K562 (cell line): ENCODE measurements around the gene MAEL. TPM values are rescaled to one million over a fixed set of nuclear protein-coding genes. Genes with fewer than 3 reads are reported as not detected.
A peak's percentile ranks its signal among the peaks of the same experiment; 100 is the strongest.

Experiments
- ATAC-seq: fragments of 200-7000 bp; cut with Tn5 transposase; 3 replicates; pipeline ENCODE4 v1.9.1; 2020; ENCODE audit warnings: moderate library complexity
- BruUV-seq: library from RNA; stranded (reverse); fragments of 400-500 nt; replicated peaks from 2 replicates; lab custom pipeline; 2021; lab: Mats Ljungman, UMichigan
- CTCF ChIA-PET: fragments of 300-600 bp; formaldehyde crosslinking; extraction: SDS; loops from one replicate; lab custom pipeline; 2021; ENCODE audit warnings: low intra/inter-chr PET ratio; lab: Yijun Ruan, JAX
- POLR2A ChIA-PET: fragments of 300-600, 350-650 bp; sonication (Branson Sonifier 250); formaldehyde crosslinking; extraction: SDS; loops from one replicate; lab custom pipeline; 2021; ENCODE audit warnings: antibody characterized with exemption, inconsistent platforms; lab: Yijun Ruan, JAX
- DNase-seq, 4 experiments: peaks; one replicate each; pipeline versions ENCODE4 v3.0.0 to v3.0.0-alpha.2; 2011 to 2018; ENCODE audit warnings: low spot score in 3 of 4, mixed read lengths in 3 of 4; ENCODE audit errors: extremely low read depth in 1 of 4
- FAIRE-seq: peaks from 2 replicates; lab custom pipeline; 2011; peaks lifted over from hg19 to GRCh38; lab: Jason Lieb, UNC
- H2AFZ ChIP-seq: 2 replicates; pipeline ENCODE4 v1.6.0; 2011; ENCODE audit warnings: low read depth, low read length, control low read depth, inconsistent platforms
- H3K27ac ChIP-seq: fragments of 200-600 bp; 3 replicates; pipeline ENCODE4 v1.8.0; 2011; ENCODE audit warnings: low read depth, mild to moderate bottlenecking, control low read depth, inconsistent platforms, low read length, moderate library complexity, mixed read lengths; ENCODE audit errors: extremely low read depth
- H3K27me3 ChIP-seq, 2 experiments: fragments of 300-600 bp in 1 of 2; 2 replicates in 1 of 2; 3 replicates in 1 of 2; pipeline versions ENCODE4 v1.6.0 to v1.8.0; 2011; ENCODE audit warnings: inconsistent platforms in 2 of 2, low read length in 2 of 2, mild to moderate bottlenecking in 1 of 2, mixed read lengths in 1 of 2, moderate library complexity in 1 of 2; ENCODE audit not compliant: control insufficient read depth in 2 of 2, insufficient read depth in 2 of 2
- H3K36me3 ChIP-seq: fragments of 300-600 bp; 3 replicates; pipeline ENCODE4 v1.8.0; 2011; ENCODE audit warnings: mild to moderate bottlenecking, low read length, inconsistent platforms; ENCODE audit not compliant: control insufficient read depth, insufficient read depth
- H3K4me1 ChIP-seq, 2 experiments: fragments of 200-600 bp in 1 of 2; replicated peaks in 1 of 2; 2 replicates in 1 of 2; 3 replicates in 1 of 2; pipeline versions ENCODE4 v1.5.1 to v1.8.0; 2011; ENCODE audit warnings: inconsistent platforms in 2 of 2, low read length in 2 of 2, mild to moderate bottlenecking in 1 of 2, mixed read lengths in 1 of 2, moderate library complexity in 1 of 2; ENCODE audit not compliant: control insufficient read depth in 2 of 2, insufficient read depth in 2 of 2
- H3K4me2 ChIP-seq: 2 replicates; pipeline ENCODE4 v1.6.1; 2011; ENCODE audit warnings: low read length, control low read depth, inconsistent platforms, mixed read lengths; ENCODE audit not compliant: insufficient read depth
- H3K4me3 ChIP-seq: fragments of 200-600 bp; sonication (generic), shearing (Covaris generic); 2 replicates; pipeline ENCODE4 v1.5.1; 2016; ENCODE audit warnings: control low read depth, inconsistent platforms
- H3K79me2 ChIP-seq: fragments of 200-600 bp; 3 replicates; pipeline ENCODE4 v1.8.0; 2011; ENCODE audit warnings: low read length, inconsistent platforms; ENCODE audit not compliant: control insufficient read depth, insufficient read depth
- H3K9ac ChIP-seq, 2 experiments: 2 replicates each; pipeline versions ENCODE4 v1.6.0 to v1.6.1; 2011; ENCODE audit warnings: low read depth in 2 of 2, low read length in 2 of 2, control low read depth in 1 of 2, inconsistent platforms in 1 of 2, mild to moderate bottlenecking in 1 of 2, mixed read lengths in 1 of 2; ENCODE audit not compliant: insufficient read depth in 1 of 2
- H3K9me1 ChIP-seq: one replicate; pipeline ENCODE4 v1.6.0; 2011; ENCODE audit warnings: inconsistent platforms, mild to moderate bottlenecking, low read length, moderate library complexity; ENCODE audit not compliant: control insufficient read depth, insufficient read depth
- H3K9me3 ChIP-seq: replicated peaks from 2 replicates; pipeline ENCODE4 v1.5.1; 2011; ENCODE audit warnings: low read depth, low read length, inconsistent platforms; ENCODE audit not compliant: control insufficient read depth, insufficient read depth
- H4K20me1 ChIP-seq: replicated peaks from 2 replicates; pipeline ENCODE4 v1.6.1; 2011; ENCODE audit warnings: low read length, inconsistent platforms, mixed read lengths; ENCODE audit not compliant: control insufficient read depth, insufficient read depth
- ATF7 ChIP-seq: fragments of 450-650 bp; IDR thresholded peaks from 2 replicates; pipeline ENCODE4 v1.7.1; 2014; ENCODE audit warnings: mild to moderate bottlenecking, moderate library complexity
- C11orf30 ChIP-seq: fragments of 450-650 bp; IDR thresholded peaks from 2 replicates; pipeline ENCODE4 v1.6.1; 2016; ENCODE audit warnings: low read depth, mild to moderate bottlenecking
- CBFA2T3 ChIP-seq: fragments of 450-650 bp; IDR thresholded peaks from 2 replicates; pipeline ENCODE4 v1.6.1; 2017
- COPS2 ChIP-seq: fragments of 450-650 bp; conservative IDR thresholded peaks from 2 replicates; pipeline ENCODE4 v1.6.1; 2016; ENCODE audit warnings: mild to moderate bottlenecking, moderate library complexity
- ETS2 ChIP-seq: IDR thresholded peaks from 2 replicates; pipeline ENCODE4 v1.6.1; 2016; ENCODE audit warnings: borderline replicate concordance, missing genetic modification characterization, mild to moderate bottlenecking, moderate library complexity, missing compliant biosample characterization; ENCODE audit not compliant: poor library complexity, severe bottlenecking
- GTF2E2 ChIP-seq: fragments of 200-800 bp; sonication (Bioruptor generic); IDR thresholded peaks from 2 replicates; pipeline ENCODE4 v1.6.1; 2016; ENCODE audit warnings: missing genetic modification characterization, missing compliant biosample characterization
- HDAC3 ChIP-seq: fragments of 450-650 bp; IDR thresholded peaks from 2 replicates; pipeline ENCODE4 v1.6.1; 2018; ENCODE audit warnings: borderline replicate concordance, mild to moderate bottlenecking, moderate library complexity; ENCODE audit not compliant: partially characterized antibody
- HEY1 ChIP-seq: fragments of 250-450 bp; sonication (Bioruptor Pico); IDR thresholded peaks from 2 replicates; pipeline ENCODE4 v1.5.0; 2020; ENCODE audit warnings: mild to moderate bottlenecking, moderate library complexity, borderline replicate concordance
- MAFF ChIP-seq: IDR thresholded peaks from 2 replicates; pipeline ENCODE4 v1.6.1; 2012; ENCODE audit warnings: low read length, improper control_type of control experiment
- MAZ ChIP-seq, 2 experiments: fragments of 450-650 bp in 1 of 2; sonication (generic) in 1 of 2; formaldehyde crosslinking; IDR thresholded peaks in 1 of 2; conservative IDR thresholded peaks in 1 of 2; 2 replicates each; pipeline versions ENCODE4 v1.4.0 to v1.5.0; 2020; ENCODE audit warnings: mild to moderate bottlenecking in 1 of 2, missing genetic modification reagents in 1 of 2
- MYNN ChIP-seq, 2 experiments: sonication (generic); formaldehyde crosslinking in 1 of 2; IDR thresholded peaks; 2 replicates each; pipeline versions ENCODE4 v1.5.0 to v1.6.1; 2016 to 2020; ENCODE audit warnings: antibody characterized with exemption in 1 of 2, missing genetic modification reagents in 1 of 2
- NBN ChIP-seq: fragments of 450-650 bp; IDR thresholded peaks from 2 replicates; pipeline ENCODE4 v1.6.1; 2016; ENCODE audit warnings: low read depth, mild to moderate bottlenecking
- PPARD ChIP-seq: fragments of 250-450 bp; sonication (Bioruptor Pico); IDR thresholded peaks from 2 replicates; pipeline ENCODE4 v1.8.0; 2022; ENCODE audit warnings: inconsistent platforms, mild to moderate bottlenecking, moderate library complexity
- RBM34 ChIP-seq: fragments of 200-400 bp; formaldehyde crosslinking; IDR thresholded peaks from 2 replicates; pipeline ENCODE4 v1.6.1; 2018; ENCODE audit warnings: low read length, borderline replicate concordance; ENCODE audit not compliant: insufficient read depth
- SIN3B ChIP-seq: fragments of 450-650 bp; IDR thresholded peaks from 2 replicates; pipeline ENCODE4 v1.6.1; 2017; ENCODE audit warnings: low read depth, mild to moderate bottlenecking, moderate library complexity
- SNAPC5 ChIP-seq: fragments of 250-450 bp; sonication (Bioruptor Pico); IDR thresholded peaks from 2 replicates; pipeline ENCODE4 v1.8.0; 2021; ENCODE audit warnings: moderate library complexity, mild to moderate bottlenecking, inconsistent platforms
- THRB ChIP-seq: fragments of 450-650 bp; formaldehyde crosslinking; conservative IDR thresholded peaks from 2 replicates; pipeline ENCODE4 v1.4.0; 2022; ENCODE audit warnings: mild to moderate bottlenecking, missing genetic modification characterization
- YBX1 ChIP-seq: fragments of 450-650 bp; IDR thresholded peaks from 2 replicates; pipeline ENCODE4 v1.7.1; 2016; ENCODE audit warnings: mild to moderate bottlenecking
- YY1 ChIP-seq, 3 experiments: IDR thresholded peaks; 2 replicates each; pipeline ENCODE4 v1.6.1; 2011; ENCODE audit warnings: low read length in 2 of 3, mild to moderate bottlenecking in 2 of 3, moderate library complexity in 2 of 3, borderline replicate concordance in 1 of 3, control low read depth in 1 of 3, low read depth in 1 of 3; ENCODE audit not compliant: insufficient read depth in 3 of 3, insufficient replicate concordance in 2 of 3, control insufficient read depth in 1 of 3, insufficient read length in 1 of 3; ENCODE audit errors: extremely low read depth in 1 of 3
- ZBED1 ChIP-seq: IDR thresholded peaks from 2 replicates; pipeline ENCODE4 v1.6.1; 2014
- ZNF316 ChIP-seq: fragments of 450-650 bp; IDR thresholded peaks from 2 replicates; pipeline ENCODE4 v1.6.1; 2016
- ZNF586 ChIP-seq: fragments of 450-650 bp; formaldehyde crosslinking; conservative IDR thresholded peaks from 2 replicates; pipeline ENCODE4 v1.4.0; 2020; ENCODE audit warnings: mild to moderate bottlenecking, moderate library complexity
- ZNF75A ChIP-seq: fragments of 450-650 bp; formaldehyde crosslinking; IDR thresholded peaks from 2 replicates; pipeline ENCODE4 v1.4.0; 2020; ENCODE audit warnings: mild to moderate bottlenecking
- WGBS: fragments of 100-300 bp; shearing (Covaris generic); methylation state at CpG from one replicate; pipeline ENCODE4 v1.1.6; 2016; ENCODE audit warnings: low coverage, mixed read lengths; ENCODE audit not compliant: insufficient coverage; ENCODE audit errors: missing lambda C conversion rate; 5-methylcytosine and 5-hydroxymethylcytosine counted together
- in situ Hi-C: fragments of 300-500 bp; cut with MboI; formaldehyde crosslinking; loops from 4 replicates; pipeline ENCODE4 v1.15.0; 2018; ENCODE audit warnings: inconsistent platforms, mixed read lengths
- intact Hi-C: fragments of 100-400 bp; cut with micrococcal nuclease; formaldehyde crosslinking; loops from 2 replicates; pipeline ENCODE4 v1.14.2; 2022
- polyA plus RNA-seq, 8 experiments: library from polyadenylated mRNA; depleted of rRNA in 4 of 8; stranded (reverse) in 5 of 8; unstranded in 3 of 8; fragments of >200 nt; fragmentation: Nextera tagmentation in 2 of 8; fragmentation: Illumina TruSeq in 1 of 8; extraction: Ambion mirVana in 2 of 8; extraction: Trizol in 1 of 8; gene quantifications; 2 replicates each; pipeline versions ENCODE4 v1.2.1 to v1.2.3, GENCODE V29; 2011 to 2014; ENCODE audit warnings: inconsistent platforms in 1 of 8, missing spikeins in 1 of 8
- total RNA-seq, 7 experiments: library from RNA; depleted of rRNA in 6 of 7; stranded (reverse); fragments of >200 nt in 6 of 7; fragmentation: Illumina TruSeq in 2 of 7; extraction: Trizol in 2 of 7; gene quantifications; 2 replicates each; pipeline versions ENCODE4 v1.2.1 to v1.2.3, GENCODE V29; 2011 to 2021; ENCODE audit warnings: low replicate concordance in 1 of 7
- TF ChIP-seq, protein P1 (sequence below): sonication (generic); IDR thresholded peaks from 2 replicates; pipeline ENCODE4 v1.6.1; 2016

The MAEL gene
- total and polyA plus RNA-seq, 9 of the 15 experiments (the other 6 are each of a cell fraction or from before 2014, with no cell fraction given) = 0.11 to 1.9 (median 0.75) TPM

GRCh38 chr1:166981589-166981988, 7.5 kb upstream of the MAEL start:
- Histone ChIP-seq H3K27ac (no peak overlapping the region), H3K9me3 (no peaks in the 10 kb centered on the region), H2AFZ (no peak overlapping the region), H3K27me3 (peaks cover 5 to 6% of the 10 kb centered on the region in 2 experiments; a peak in 4 of 5 replicates), H3K79me2 (no peaks in the 10 kb centered on the region), H4K20me1 (peaks cover under 1% of the 10 kb centered on the region; the same call in 1 of the 2 replicates), H3K4me3 (no peak overlapping the region), H3K4me2 (no peak overlapping the region), H3K4me1 (no peaks in the 10 kb centered on the region), H3K36me3 (no peaks in the 10 kb centered on the region), H3K9ac (no peak overlapping the region), H3K9me1 (no peaks in the 10 kb centered on the region)
- intact Hi-C loops (no loop called here), in situ Hi-C loops (no loop called here)
- ChIA-PET POLR2A (no interaction called here), CTCF (no interaction called here)
- 0% methylated on average over 1 of the region's 1 CpG for WGBS
- FAIRE-seq (no peak), ATAC-seq (no peak), DNase-seq (no peak)
- no TSS peak for BruUV-seq
- TF ChIP-seq ZNF316 (peak; percentile 72), YBX1 (no peak), MYNN (IDR thresholded peaks at IDR 0.05) (no peak), MYNN (CRISPR knock-in tag; IDR thresholded peaks at IDR 0.05) (no peak), COPS2 (no peak), NBN (no peak), RBM34 (no peak), ZNF75A (CRISPR knock-in tag) (no peak), THRB (no peak), MAFF (peak; percentile 59), ATF7 (no peak), YY1 (IDR thresholded peaks at IDR 0.05; ENCODE audit: borderline replicate concordance in 1 of 3, control insufficient read depth in 1 of 3, extremely low read depth in 1 of 3, insufficient read depth in 3 of 3, insufficient read length in 1 of 3, insufficient replicate concordance in 2 of 3, low read depth in 1 of 3, low read length in 2 of 3) (no peak), HEY1 (CRISPR knock-in tag) (no peak), CBFA2T3 (no peak), GTF2E2 (tag) (no peak), SNAPC5 (CRISPR knock-in tag) (no peak), ETS2 (tag) (no peak), PPARD (CRISPR knock-in tag) (no peak), HDAC3 (no peak), C11orf30 (peak; percentile 39; the same call in 1 of the 2 replicates), ZBED1 (no peak), MAZ (CRISPR knock-in tag; conservative IDR thresholded peaks at IDR 0.05 in 1 of 2, IDR thresholded peaks at IDR 0.05 in 1 of 2) (no peak), ZNF586 (CRISPR knock-in tag) (no peak), SIN3B (no peak)
- TF ChIP-seq, protein P1, sequence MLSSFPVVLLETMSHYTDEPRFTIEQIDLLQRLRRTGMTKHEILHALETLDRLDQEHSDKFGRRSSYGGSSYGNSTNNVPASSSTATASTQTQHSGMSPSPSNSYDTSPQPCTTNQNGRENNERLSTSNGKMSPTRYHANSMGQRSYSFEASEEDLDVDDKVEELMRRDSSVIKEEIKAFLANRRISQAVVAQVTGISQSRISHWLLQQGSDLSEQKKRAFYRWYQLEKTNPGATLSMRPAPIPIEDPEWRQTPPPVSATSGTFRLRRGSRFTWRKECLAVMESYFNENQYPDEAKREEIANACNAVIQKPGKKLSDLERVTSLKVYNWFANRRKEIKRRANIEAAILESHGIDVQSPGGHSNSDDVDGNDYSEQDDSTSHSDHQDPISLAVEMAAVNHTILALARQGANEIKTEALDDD = no peak
